GDM1 (cell line): ENCODE data around the gene ABCG4.

Experiments used
- DNase-seq: peaks from one replicate; lab custom pipeline; 2025; lab: John Stamatoyannopoulos, UW

The ABCG4 gene

DNA sequence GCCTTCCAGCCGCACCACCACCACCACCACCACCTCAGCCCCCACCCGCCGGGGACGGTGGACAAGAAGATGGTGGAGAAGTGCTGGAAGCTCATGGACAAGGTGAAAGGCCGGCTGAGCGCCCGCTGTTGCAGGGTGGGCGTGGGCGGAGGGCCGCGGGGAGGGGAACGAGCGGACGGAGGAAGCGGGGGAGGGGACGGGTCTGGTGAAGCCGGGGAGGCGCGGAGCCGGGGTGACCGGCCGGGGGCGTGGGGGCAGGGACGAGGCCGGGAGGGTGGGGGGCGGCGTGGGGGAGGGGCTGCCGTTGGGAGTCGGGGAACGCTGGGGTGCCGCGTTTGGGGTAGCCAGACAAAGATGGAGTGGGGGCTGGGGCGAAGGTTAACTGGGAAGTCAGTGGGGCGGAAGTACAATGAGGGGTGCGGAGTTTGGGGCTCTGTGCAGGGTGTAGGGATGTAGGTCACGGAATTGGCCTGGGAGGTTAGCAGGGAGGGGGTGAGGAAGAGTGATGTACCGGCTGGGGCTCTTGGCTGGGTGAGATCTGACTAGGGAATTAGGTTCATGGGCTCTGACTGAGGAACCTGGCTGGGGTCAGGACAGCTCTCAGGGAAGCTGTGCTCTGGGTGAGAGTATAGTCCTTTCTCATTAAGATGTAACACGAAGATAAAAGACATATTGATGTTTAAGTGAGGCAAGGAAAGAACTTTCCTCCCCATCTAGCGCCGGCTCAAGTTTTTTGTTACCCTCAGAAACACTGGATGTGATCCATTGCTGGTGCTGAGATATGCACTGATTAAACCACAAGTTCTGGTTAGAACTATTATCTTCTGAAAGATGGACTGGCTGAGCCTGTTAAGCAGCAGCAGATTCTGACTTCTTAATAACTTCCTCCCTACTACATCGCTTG lies 57.9 kb downstream of the ABCG4 start:
- DNase-seq: no peak

- DNase-seq: no peak
Measured at GRCh38 chr11:119207415-119207960, 58.6 kb downstream of the ABCG4 start.

- DNase-seq: no peak
Measured at GRCh38 chr11:119209186-119209585, 60.3 kb downstream of the ABCG4 start.

DNA sequence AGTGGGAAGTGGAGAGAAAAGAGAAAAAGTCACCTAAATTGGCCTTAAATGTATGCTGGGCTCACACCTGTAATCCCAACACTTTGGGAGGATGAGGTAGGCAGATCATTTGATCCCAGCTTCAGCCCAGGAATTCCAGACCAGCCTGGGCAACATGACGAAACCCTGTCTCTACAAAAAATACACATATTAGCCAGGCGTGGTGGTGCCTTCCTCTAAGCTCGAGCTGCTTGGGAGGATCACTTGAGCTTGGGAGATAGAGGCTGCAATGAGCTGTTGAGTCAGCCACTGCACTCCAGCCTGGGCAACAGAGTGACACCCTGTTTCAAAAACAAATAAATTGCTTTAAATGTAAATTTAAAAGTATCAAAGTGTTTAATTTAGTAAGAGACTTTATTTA lies 61.2 kb downstream of the ABCG4 start:
- DNase-seq: no peak
